T follicular helper cell (primary cell): ENCODE measurements around the gene ZNF184.

Source experiments
- DNase-seq: peaks from one replicate; pipeline ENCODE4 v3.0.0-alpha.2; 2020; ENCODE audit warnings: low read depth

The ZNF184 gene

GRCh38 chr6:27479319-27480182 lies 6.6 kb upstream of the ZNF184 start:
- peak; percentile 74 for DNase-seq

- DNase-seq: peak; percentile 84
Measured at GRCh38 chr6:27478706-27479318, 5.9 kb upstream of the ZNF184 start.

- DNase-seq: no peak
Measured at GRCh38 chr6:27478141-27478705, 5.3 kb upstream of the ZNF184 start.

GRCh38 chr6:27477318-27478013 lies 4.6 kb upstream of the ZNF184 start:
- no peak for DNase-seq

GRCh38 chr6:27476090-27476489 lies 3.2 kb upstream of the ZNF184 start:
- DNase-seq: no peak

GRCh38 chr6:27474672-27475071 lies 1.8 kb upstream of the ZNF184 start:
- no peak for DNase-seq

- DNase-seq: no peak
Measured at GRCh38 chr6:27474172-27474465, 1.2 kb upstream of the ZNF184 start.

- peak; percentile 74 for DNase-seq
Measured at GRCh38 chr6:27472182-27472616, 706 bp downstream of the ZNF184 start.

GRCh38 chr6:27471365-27472115 lies 1.4 kb downstream of the ZNF184 start:
- no peak for DNase-seq

GRCh38 chr6:27470023-27470422 lies 2.9 kb downstream of the ZNF184 start:
- DNase-seq: no peak

GRCh38 chr6:27468334-27468733 lies 4.6 kb downstream of the ZNF184 start:
- DNase-seq: no peak

- DNase-seq: no peak
Measured at GRCh38 chr6:27452496-27452897, 20.4 kb downstream of the ZNF184 start.

GRCh38 chr6:27451660-27452390 lies 21.1 kb downstream of the ZNF184 start:
- no peak for DNase-seq

- DNase-seq: no peak
Measured at GRCh38 chr6:27448456-27448855, 24.4 kb downstream of the ZNF184 start.

- DNase-seq: no peak
Measured at GRCh38 chr6:27442932-27443331, 30.0 kb downstream of the ZNF184 start.

GRCh38 chr6:27441001-27441400 lies 31.9 kb downstream of the ZNF184 start:
- DNase-seq: no peak

- DNase-seq: no peak
Measured at GRCh38 chr6:27439371-27439770, 33.5 kb downstream of the ZNF184 start.

GRCh38 chr6:27433714-27434113 lies 39.2 kb downstream of the ZNF184 start:
- no peak for DNase-seq

GRCh38 chr6:27428966-27429365 lies 43.9 kb downstream of the ZNF184 start:
- DNase-seq: no peak

GRCh38 chr6:27428502-27428901 lies 44.4 kb downstream of the ZNF184 start:
- DNase-seq: no peak

GRCh38 chr6:27426045-27426620 lies 46.8 kb downstream of the ZNF184 start:
- no peak for DNase-seq
